Endodermal cell (in vitro differentiated cells): ENCODE data around the gene RBM38. TPM values are rescaled to one million over a fixed set of nuclear protein-coding genes. Genes with fewer than 3 reads are reported as not detected.

Experiments used
- DNase-seq: peaks from one replicate; pipeline ENCODE4 v3.0.0-alpha.2; 2017
- H3K27ac ChIP-seq: 2 replicates; pipeline ENCODE4 v1.5.1; 2013; ENCODE audit warnings: mild to moderate bottlenecking, low read depth, low read length, moderate library complexity
- H3K27me3 ChIP-seq: 2 replicates; pipeline ENCODE4 v1.6.1; 2013; ENCODE audit warnings: mild to moderate bottlenecking, low read length, moderate library complexity; ENCODE audit not compliant: insufficient read depth, control insufficient read depth, poor library complexity, severe bottlenecking
- H3K36me3 ChIP-seq: 2 replicates; pipeline ENCODE4 v1.7.0; 2013; ENCODE audit warnings: mild to moderate bottlenecking, low read length, moderate library complexity; ENCODE audit not compliant: control insufficient read depth, insufficient read depth
- H3K4me1 ChIP-seq: one replicate; pipeline ENCODE4 v1.7.0; 2013; ENCODE audit warnings: low read length; ENCODE audit not compliant: control insufficient read depth, insufficient read depth
- H3K4me3 ChIP-seq: 2 replicates; pipeline ENCODE4 v1.5.1; 2013; ENCODE audit warnings: mild to moderate bottlenecking, low read length, moderate library complexity
- H3K9ac ChIP-seq: 2 replicates; pipeline ENCODE4 v1.6.1; 2013; ENCODE audit warnings: mild to moderate bottlenecking, low read length, moderate library complexity; ENCODE audit not compliant: poor library complexity, severe bottlenecking; ENCODE audit errors: extremely low read depth
- H3K9me3 ChIP-seq: 2 replicates; pipeline ENCODE4 v1.6.1; 2013; ENCODE audit warnings: mild to moderate bottlenecking, low read length, moderate library complexity; ENCODE audit not compliant: control insufficient read depth
- H3K27ac Mint-ChIP-seq: 2 replicates; pipeline ENCODE4 v1.8.0; 2020; ENCODE audit warnings: mixed read lengths
- H3K27me3 Mint-ChIP-seq: 2 replicates; pipeline ENCODE4 v1.8.0; 2021; ENCODE audit warnings: mild to moderate bottlenecking, mixed read lengths; ENCODE audit not compliant: insufficient read depth
- H3K36me3 Mint-ChIP-seq: 2 replicates; pipeline ENCODE4 v1.8.0; 2020; ENCODE audit warnings: low read depth, mixed read lengths
- H3K4me1 Mint-ChIP-seq: 2 replicates; pipeline ENCODE4 v1.8.0; 2020; ENCODE audit warnings: mixed read lengths
- H3K4me3 Mint-ChIP-seq: 2 replicates; pipeline ENCODE4 v1.8.0; 2020; ENCODE audit warnings: mild to moderate bottlenecking, moderate library complexity, mixed read lengths
- H3K9me3 Mint-ChIP-seq: 2 replicates; pipeline ENCODE4 v1.8.0; 2020; ENCODE audit warnings: mild to moderate bottlenecking, mixed read lengths
- CTCF ChIP-seq: fragments of 200-600 bp; sonication (generic); conservative IDR thresholded peaks from 2 replicates; pipeline ENCODE4 v1.5.0; 2021; ENCODE audit warnings: antibody characterized with exemption, mild to moderate bottlenecking
- WGBS, 2 experiments: methylation state at CpG; one replicate each; pipeline versions ENCODE4 v1.1.5 to v1.1.7; 2013; ENCODE audit warnings: missing lambda C conversion rate in 2 of 2, mixed read lengths in 1 of 2; ENCODE audit not compliant: insufficient coverage in 1 of 2, insufficient read length in 1 of 2; 5-methylcytosine and 5-hydroxymethylcytosine counted together
- total RNA-seq, 2 donors: library from RNA; stranded (reverse); fragmentation: NEBNext Ultra II Directional in 1 of 2; extraction: Animal tissue kit (Norgen Biotek cat#: 25700) in 1 of 2; gene quantifications; 2 replicates in 1 of 2; 3 replicates in 1 of 2; pipeline ENCODE4 v1.2.1, GENCODE V29; 2021

RBM38 gene
- total RNA-seq, 2 donors from 2014 or later = 29.0 to 30.2 TPM

- no peak overlapping the region for H3K4me3 Mint-ChIP-seq
- Histone ChIP-seq H3K4me1 (no peaks in the 10 kb centered on the region), H3K27ac (no peak overlapping the region), H3K9me3 (no peaks in the 10 kb centered on the region), H3K4me3 (no peak overlapping the region), H3K27me3 (no peaks in the 10 kb centered on the region), H3K36me3 (no peaks in the 10 kb centered on the region), H3K9ac (no peak overlapping the region)
- WGBS, 2 experiments = 91 to 92% methylated on average over 2 to 18 of the region's 19 CpGs
- H3K36me3 Mint-ChIP-seq = no peaks in the 10 kb centered on the region
- no peak for TF ChIP-seq CTCF
- DNase-seq = no peak
- H3K4me1 Mint-ChIP-seq = no peaks in the 10 kb centered on the region
- H3K9me3 Mint-ChIP-seq = no peaks in the 10 kb centered on the region
- H3K27me3 Mint-ChIP-seq = no peaks in the 10 kb centered on the region
- no peak overlapping the region for H3K27ac Mint-ChIP-seq
Observed at GRCh38 chr20:57414867-57415592, 23.8 kb downstream of the RBM38 start.

- Mint-ChIP-seq H3K4me3 (no peak overlapping the region), H3K36me3 (no peaks in the 10 kb centered on the region), H3K27me3 (no peaks in the 10 kb centered on the region), H3K9me3 (no peaks in the 10 kb centered on the region), H3K27ac (peak overlapping the region; percentile 74), H3K4me1 (no peaks in the 10 kb centered on the region)
- no peak for DNase-seq
- Histone ChIP-seq H3K4me3 (no peak overlapping the region), H3K36me3 (no peaks in the 10 kb centered on the region), H3K27me3 (no peaks in the 10 kb centered on the region), H3K9me3 (no peaks in the 10 kb centered on the region), H3K4me1 (no peaks in the 10 kb centered on the region), H3K27ac (no peak overlapping the region), H3K9ac (no peak overlapping the region)
- no peak for TF ChIP-seq CTCF
- WGBS, 2 experiments = 87 to 95% methylated on average over 4 to 11 of the region's 11 CpGs
Observed at GRCh38 chr20:57415771-57416170, 24.6 kb downstream of the RBM38 start.

DNA sequence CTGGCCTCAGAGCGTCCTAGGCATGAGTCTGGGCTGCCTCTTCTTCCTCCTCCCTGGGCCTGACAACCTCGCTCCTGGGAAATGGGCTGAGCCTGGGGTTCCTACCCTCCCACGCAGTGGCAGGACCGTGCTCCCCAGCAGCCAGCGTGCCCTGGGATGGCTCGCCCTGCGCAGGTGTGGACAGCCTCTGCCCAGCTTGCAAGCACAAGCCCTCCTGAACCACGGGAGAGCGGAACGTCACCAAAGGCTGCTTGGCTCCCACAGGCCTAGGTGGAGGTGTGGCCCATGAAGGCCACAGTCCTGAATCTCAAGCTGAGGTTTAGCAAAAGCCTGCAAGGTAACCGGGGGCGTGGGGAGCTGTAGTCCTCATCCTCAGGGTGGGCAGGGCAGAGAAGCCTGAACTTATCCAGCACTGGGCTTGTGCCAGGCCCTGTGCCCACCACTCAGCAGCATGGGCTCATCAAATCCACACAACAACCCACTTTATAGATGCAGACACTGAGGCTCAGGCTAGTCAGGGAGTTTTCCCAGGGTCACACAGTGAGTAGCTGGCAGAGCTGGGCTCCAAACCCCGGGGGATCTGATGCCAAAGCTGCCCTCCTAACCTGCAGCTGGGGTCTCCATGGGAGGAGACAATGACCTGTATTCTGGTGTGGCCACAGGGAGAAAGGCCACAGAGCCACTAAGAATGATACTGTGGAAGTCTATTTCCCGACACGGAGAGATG, 25.3 kb downstream of the RBM38 start:
- Histone ChIP-seq H3K4me1 (no peaks in the 10 kb centered on the region), H3K27me3 (no peaks in the 10 kb centered on the region), H3K36me3 (no peaks in the 10 kb centered on the region), H3K27ac (no peak overlapping the region), H3K9me3 (no peaks in the 10 kb centered on the region), H3K9ac (no peak overlapping the region), H3K4me3 (no peak overlapping the region)
- 92 to 96% methylated on average over 14 to 15 of the region's 15 CpGs for WGBS, 2 experiments
- H3K27me3 Mint-ChIP-seq = no peaks in the 10 kb centered on the region
- DNase-seq = no peak
- no peaks in the 10 kb centered on the region for H3K36me3 Mint-ChIP-seq
- no peaks in the 10 kb centered on the region for H3K9me3 Mint-ChIP-seq
- no peak overlapping the region for H3K4me3 Mint-ChIP-seq
- peak overlapping the region; percentile 74 for H3K27ac Mint-ChIP-seq
- no peaks in the 10 kb centered on the region for H3K4me1 Mint-ChIP-seq
- TF ChIP-seq CTCF = no peak
